Measurements from ENCODE around the gene CHTF8.

CHTF8 gene

DNA sequence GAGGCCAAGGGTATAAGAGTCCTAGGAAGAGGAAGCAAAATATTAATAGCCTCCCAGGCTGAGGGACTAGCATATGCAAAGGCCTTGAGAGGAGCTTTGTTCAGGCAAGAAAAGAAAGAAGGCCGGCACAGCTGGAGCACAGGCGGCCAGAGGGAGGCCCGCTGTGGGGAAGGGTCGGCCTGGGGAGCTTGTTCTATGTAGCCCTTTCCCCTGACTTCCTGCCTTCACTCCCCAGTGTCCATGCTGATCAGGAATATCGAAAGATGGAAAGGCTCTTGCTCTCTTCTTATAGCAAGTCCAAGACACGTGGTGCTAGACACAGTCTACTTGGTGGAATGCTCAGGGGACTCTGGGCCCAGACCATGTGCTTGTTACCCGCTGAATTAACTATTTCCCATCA lies 54.3 kb downstream of the CHTF8 start:
- TF ChIP-seq, protein P1, sequence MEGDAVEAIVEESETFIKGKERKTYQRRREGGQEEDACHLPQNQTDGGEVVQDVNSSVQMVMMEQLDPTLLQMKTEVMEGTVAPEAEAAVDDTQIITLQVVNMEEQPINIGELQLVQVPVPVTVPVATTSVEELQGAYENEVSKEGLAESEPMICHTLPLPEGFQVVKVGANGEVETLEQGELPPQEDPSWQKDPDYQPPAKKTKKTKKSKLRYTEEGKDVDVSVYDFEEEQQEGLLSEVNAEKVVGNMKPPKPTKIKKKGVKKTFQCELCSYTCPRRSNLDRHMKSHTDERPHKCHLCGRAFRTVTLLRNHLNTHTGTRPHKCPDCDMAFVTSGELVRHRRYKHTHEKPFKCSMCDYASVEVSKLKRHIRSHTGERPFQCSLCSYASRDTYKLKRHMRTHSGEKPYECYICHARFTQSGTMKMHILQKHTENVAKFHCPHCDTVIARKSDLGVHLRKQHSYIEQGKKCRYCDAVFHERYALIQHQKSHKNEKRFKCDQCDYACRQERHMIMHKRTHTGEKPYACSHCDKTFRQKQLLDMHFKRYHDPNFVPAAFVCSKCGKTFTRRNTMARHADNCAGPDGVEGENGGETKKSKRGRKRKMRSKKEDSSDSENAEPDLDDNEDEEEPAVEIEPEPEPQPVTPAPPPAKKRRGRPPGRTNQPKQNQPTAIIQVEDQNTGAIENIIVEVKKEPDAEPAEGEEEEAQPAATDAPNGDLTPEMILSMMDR (IDR thresholded peaks at IDR 0.05; ENCODE audit: low read depth, low read length) = no peak
- H3K4me3 ChIP-seq (ENCODE audit: low read depth, low read length) = no peak overlapping the region

DNA sequence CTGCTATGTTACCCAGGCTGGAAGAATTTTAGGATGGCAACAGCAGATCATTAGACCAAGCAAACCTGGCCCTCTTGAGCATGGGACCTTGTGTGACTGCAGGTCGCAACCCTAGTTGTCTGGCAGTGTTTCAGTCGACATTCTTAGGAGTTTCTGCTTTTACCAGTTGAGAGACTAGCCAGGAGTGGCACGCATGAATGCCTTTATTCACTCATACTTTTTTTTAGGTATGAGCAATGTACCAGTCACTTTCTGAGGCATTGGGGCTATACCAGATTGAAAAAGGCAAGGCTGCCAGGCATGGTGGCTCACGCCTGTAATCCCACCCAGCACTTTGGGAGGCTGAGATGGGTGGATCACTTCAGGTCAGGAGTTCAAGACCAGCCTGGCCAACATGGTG lies 55.1 kb downstream of the CHTF8 start:
- H3K4me3 ChIP-seq (ENCODE audit: low read depth, low read length) = no peak overlapping the region
- TF ChIP-seq, protein P1 (IDR thresholded peaks at IDR 0.05; ENCODE audit: low read depth, low read length) = no peak

DNA sequence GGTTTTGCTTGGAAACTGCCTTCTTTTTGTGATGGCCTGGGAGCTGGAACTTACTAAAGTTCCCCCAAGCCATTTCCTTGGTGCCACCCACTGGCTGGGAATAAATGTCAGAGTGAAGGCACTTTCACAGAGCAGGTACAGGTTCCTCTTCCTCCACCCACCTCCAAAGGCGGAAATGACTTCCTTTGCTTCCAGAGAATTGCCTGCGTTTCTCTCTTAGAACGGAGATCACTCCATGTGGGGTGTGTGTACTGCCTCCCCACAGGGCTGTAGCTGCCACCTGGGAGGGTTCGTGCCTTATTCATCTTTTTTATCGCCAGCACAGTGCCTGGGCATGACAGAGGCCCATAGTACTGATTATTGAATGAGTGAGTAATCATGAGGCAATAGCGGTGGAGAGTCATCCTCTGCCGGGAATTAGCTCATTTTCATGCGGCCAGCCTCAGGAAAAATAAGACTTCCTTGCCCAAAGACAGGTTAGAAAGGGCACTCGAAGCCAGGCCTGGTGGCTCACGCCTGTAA lies 59.1 kb downstream of the CHTF8 start:
- TF ChIP-seq, protein P1 (IDR thresholded peaks at IDR 0.05; ENCODE audit: low read depth, low read length) = no peak
- no peak overlapping the region for H3K4me3 ChIP-seq (ENCODE audit: low read depth, low read length)

DNA sequence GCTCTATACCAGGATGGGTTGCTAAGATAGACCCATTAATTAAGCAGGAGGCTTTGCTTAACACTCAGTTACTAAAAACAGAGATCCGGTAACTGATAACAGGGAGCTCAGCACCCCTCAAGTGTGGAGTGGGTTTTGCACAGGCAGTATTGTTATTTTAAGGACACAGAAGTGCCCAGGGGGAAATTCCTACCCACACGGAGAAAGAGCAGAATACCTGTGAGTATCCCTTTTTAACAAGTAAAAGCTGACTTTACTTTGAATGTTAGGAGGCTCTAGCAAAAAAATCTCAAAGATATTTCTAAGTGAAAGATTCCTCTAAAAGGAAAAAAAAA lies 59.8 kb downstream of the CHTF8 start:
- no peak overlapping the region for H3K4me3 ChIP-seq (ENCODE audit: low read depth, low read length)
- TF ChIP-seq, protein P1 (IDR thresholded peaks at IDR 0.05; ENCODE audit: low read depth, low read length) = no peak

DNA sequence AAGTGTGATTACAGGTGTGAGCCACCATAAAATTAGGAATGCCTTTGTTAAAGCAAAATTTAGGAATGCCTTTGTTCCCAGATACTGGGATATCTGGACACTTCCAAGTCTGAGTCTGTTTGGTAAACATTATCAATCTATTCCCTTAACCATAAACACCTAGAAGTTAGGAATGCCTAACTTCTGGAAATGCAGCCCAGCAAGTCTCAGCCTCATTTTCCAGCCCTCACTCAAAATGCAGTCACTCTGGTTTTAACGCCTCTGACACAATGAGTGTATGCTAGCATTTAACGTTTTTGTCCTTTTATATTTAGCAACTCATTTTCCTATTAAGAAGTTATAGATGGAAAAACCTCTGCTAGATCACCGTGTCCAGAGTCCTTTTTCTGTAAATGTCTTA lies 61.4 kb downstream of the CHTF8 start:
- TF ChIP-seq, protein P1 (IDR thresholded peaks at IDR 0.05; ENCODE audit: low read depth, low read length) = no peak
- no peak overlapping the region for H3K4me3 ChIP-seq (ENCODE audit: low read depth, low read length)

DNA sequence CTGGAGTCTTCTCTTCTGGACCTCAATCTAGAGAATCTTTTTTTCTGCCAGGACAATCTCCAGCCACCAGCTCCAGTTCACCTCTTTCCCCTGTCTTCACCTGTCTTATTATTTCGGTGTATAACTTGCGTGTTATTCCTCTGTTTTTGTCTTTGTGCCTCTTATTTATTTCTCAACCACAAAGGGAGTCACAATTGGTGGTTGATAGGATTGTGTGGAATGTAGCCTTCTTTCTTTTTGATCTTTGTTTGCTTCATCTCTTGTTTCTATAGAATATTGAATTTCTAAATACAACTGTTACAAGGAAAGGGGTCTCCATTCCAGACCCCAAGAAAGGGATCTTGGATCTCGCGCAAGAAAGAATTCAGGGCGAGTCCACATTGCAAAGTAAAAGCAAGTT lies 62.9 kb downstream of the CHTF8 start:
- TF ChIP-seq, protein P1 (IDR thresholded peaks at IDR 0.05; ENCODE audit: low read depth, low read length) = no peak

More for the DNA sequence above, 62.9 kb downstream of the CHTF8 start:
- H3K4me3 ChIP-seq (ENCODE audit: low read depth, low read length) = no peak overlapping the region
